ENCODE data around the gene CD300LB.

- TF ChIP-seq GATA3 (IDR thresholded peaks at IDR 0.05; ENCODE audit: borderline replicate concordance) (no peak), CTCF (IDR thresholded peaks at IDR 0.05) (no peak), CHD2 (IDR thresholded peaks at IDR 0.05; ENCODE audit: low read length, partially characterized antibody) (no peak), POLR2A (IDR thresholded peaks at IDR 0.05; ENCODE audit: low read length) (no peak), JUNB (IDR thresholded peaks at IDR 0.05) (no peak), RAD21 (conservative IDR thresholded peaks at IDR 0.05 in 1 of 2, IDR thresholded peaks at IDR 0.05 in 1 of 2) (no peak), MAX (IDR thresholded peaks at IDR 0.05) (no peak), USF2 (IDR thresholded peaks at IDR 0.05) (no peak), PHF8 (IDR thresholded peaks at IDR 0.05; ENCODE audit: borderline replicate concordance, low read depth) (no peak), POLR2AphosphoS2 (conservative IDR thresholded peaks at IDR 0.05; ENCODE audit: low read length) (no peak)
Measured at GRCh38 chr17:74543891-74544760, 12.9 kb upstream of the CD300LB start.

All from A549 (cell line).